HG03432 (cell line): Measurements from ENCODE around the gene SH3PXD2A.

Experiments used
- ATAC-seq: cut with Tn5 transposase; IDR thresholded peaks from one replicate; pipeline ENCODE4 v1.9.1; 2021; ENCODE audit warnings: mild to moderate bottlenecking, moderate library complexity; ENCODE audit not compliant: unreplicated experiment

The SH3PXD2A gene

DNA sequence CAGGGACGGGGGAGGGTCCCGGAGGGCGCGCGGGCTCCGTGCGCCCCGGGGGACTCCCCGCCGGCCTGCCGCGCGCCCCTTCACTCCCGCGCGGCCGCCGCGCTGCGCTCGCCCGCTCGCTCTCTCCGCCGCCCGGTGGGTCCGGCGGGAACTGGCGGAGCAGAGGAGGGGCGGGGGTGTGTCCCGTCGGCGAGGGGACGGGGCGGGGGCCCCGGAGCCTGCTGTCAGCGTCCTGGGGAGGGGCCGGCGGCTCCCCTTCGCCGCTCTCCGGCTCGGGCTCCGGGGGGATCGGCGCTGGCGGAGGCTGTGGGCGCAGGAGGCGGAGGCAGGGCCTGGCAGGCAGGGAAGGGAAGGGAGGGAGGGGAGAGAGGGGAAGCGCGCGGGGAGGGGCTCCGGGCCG is at the start of gene SH3PXD2A:
SH3PXD2A (minus strand) TSS at position 153 of the 400 bp plus-strand sequence. CDS start 310 bp downstream, outside the sequence.
- no peak for ATAC-seq

DNA sequence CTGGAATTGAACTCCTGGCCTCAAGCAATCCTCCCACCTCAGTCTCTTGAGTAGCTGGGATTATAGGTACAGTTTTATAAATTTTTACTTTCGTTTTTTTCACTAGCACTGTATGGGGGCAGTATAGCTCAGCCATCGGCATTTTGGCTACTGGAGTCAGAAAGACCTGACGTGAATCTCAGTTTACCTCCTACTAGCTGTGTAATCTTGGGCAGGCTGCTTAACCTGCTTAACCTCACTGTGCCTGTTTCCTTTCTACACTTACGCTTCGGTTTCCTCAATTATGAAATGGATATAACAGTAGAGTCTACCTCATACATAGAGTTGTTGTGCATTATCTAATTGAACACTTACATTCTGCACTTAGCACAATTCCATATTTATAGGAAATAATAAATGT is 45.9 kb upstream of the SH3PXD2A start:
- ATAC-seq = no peak

DNA sequence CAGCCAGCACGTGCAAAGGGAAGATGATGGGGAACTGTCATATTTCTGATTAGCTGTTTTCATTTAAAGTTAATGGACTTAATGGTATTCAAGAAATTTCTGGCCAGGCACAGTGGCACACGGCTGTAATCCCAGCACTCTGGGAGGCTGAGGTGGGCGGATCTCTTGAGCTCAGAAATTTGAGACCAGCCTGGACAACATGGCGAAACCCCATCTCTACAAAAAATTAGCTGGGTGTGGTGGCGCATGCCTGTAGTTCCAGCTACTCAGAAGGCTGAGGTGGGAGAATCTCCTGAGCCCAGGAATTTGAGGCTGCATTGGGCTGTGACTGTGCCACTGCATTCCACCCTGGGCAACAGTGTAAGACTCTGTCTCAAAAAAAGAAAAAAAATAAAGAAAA is 43.9 kb upstream of the SH3PXD2A start:
- ATAC-seq = no peak

GRCh38 chr10:103897241-103897774 is 41.9 kb upstream of the SH3PXD2A start:
- no peak for ATAC-seq

DNA sequence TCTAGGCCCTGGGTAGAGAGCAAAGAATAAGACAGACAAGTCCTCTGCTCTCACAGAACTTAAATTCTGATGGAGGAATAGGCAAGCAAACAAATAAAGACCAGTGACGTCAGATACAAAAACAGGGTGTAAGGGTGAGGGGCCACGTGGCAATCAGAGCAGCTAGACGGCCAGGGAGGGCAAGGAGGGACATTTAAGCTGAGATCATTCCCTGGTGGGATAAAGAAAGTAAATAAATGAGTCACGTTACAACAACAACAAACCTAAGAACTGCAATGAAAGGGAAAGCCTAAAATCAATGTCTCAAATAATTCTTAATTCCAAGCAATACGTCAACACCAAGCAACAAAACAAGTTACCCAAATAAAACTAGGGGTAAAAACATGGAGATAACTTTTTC is 40.8 kb upstream of the SH3PXD2A start:
- ATAC-seq = no peak

GRCh38 chr10:103895411-103896186 is 40.2 kb upstream of the SH3PXD2A start:
- ATAC-seq = no peak

GRCh38 chr10:103894441-103894864 is 39.1 kb upstream of the SH3PXD2A start:
- no peak for ATAC-seq

GRCh38 chr10:103893817-103894216 is 38.4 kb upstream of the SH3PXD2A start:
- ATAC-seq = no peak

DNA sequence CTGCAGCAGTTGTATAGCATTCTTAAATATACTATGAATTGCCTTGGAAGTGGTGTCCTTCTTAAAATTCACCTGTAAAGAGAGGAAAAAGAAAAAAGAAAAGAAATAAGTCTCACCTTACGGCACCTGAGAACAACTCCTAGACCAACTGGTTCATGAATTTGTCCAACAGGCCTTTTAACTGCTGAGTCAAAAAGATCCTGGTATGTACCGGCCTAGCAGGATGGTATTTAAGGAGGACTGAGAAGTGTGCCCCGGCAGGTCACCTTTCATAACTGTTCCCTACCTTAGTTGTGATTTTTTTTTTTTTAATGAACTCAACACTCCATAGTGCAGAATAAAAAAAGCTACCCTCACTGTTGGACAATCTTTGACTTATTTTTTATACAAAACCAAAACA is 36.8 kb upstream of the SH3PXD2A start:
- no peak for ATAC-seq

DNA sequence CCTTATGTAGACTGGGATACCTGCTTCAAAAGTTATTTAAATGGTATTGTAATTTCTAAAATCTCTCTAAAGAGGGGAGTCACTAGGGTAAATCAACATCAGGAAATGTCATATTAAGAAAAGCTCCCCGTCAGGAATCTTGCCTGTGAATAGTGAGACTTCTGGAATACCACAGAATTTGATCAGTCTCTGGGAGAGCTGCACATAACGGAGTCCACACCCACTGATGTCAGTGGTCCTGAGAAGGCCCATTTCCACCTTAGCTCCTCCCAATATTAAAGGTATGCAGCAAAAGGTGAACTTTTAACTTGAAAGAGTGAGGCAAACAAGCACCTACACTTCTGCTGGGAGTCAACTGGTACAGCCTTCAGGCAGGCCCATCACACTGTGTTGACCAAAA is 35.3 kb upstream of the SH3PXD2A start:
- no peak for ATAC-seq

DNA sequence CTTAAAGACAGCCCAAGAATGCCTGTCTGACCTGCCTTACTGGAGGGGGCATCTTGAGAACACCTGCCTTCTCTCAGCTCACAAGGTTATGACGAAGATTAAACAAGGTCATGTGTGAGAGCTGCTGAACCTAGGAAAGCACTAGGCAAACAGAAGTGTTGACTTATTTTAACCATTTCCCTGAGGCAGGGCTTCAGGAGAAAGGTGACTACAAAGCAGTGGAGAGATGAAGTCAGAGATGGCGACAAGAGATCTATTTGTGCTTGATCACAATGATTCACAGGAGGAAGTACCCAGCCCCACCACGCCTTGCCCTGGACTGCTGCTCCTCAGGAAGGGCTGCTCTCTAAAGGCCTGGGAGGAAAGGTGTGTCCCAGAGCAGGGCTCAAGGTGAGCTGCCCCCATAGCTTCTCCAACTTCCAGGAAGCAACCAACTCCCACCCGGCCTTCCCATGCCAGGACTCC is 34.9 kb upstream of the SH3PXD2A start:
- ATAC-seq = no peak

GRCh38 chr10:103889121-103889720 is 33.8 kb upstream of the SH3PXD2A start:
- ATAC-seq = no peak

GRCh38 chr10:103888113-103888841 is 32.9 kb upstream of the SH3PXD2A start:
- ATAC-seq = no peak

DNA sequence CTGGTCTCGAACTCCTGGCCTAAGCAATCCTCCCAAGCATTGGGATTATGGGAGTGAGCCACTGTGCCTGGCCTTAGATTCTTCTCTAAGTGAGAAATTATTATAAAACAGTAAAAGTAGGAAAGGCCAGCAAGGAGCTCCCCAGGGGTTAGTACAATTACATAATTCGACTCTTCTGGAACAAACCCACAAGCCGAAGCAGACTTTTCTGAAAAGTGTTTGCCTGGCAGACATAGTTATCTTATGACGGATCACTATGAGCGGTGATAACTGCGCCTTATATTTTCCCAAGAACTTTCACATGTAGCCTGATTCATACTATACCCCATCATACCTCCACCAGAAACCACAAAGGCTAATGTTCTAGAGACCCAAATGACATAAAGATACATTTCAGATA is 30.2 kb upstream of the SH3PXD2A start:
- no peak for ATAC-seq

DNA sequence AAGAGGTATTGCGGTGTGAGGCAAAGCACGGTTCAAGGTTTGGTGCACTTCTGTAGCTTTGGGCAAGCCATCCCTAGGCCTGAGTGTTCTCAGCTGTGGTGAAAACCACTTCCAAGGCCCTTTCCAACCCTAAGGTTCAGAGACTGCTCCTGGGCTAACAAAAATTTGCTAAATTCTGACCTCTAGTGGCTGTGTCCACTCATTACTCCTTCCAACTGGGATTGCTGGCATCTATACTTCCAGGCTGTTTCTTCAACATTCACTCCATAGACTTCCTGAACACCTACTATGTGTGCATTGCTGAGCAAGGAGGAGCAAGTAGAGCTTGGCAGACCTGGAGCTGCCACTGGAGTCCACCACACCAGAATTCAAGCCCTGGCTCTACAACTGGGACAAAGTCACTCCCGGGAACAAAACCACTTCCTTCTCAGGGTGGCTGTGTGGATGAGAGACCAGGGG is 29.3 kb upstream of the SH3PXD2A start:
- ATAC-seq = no peak

DNA sequence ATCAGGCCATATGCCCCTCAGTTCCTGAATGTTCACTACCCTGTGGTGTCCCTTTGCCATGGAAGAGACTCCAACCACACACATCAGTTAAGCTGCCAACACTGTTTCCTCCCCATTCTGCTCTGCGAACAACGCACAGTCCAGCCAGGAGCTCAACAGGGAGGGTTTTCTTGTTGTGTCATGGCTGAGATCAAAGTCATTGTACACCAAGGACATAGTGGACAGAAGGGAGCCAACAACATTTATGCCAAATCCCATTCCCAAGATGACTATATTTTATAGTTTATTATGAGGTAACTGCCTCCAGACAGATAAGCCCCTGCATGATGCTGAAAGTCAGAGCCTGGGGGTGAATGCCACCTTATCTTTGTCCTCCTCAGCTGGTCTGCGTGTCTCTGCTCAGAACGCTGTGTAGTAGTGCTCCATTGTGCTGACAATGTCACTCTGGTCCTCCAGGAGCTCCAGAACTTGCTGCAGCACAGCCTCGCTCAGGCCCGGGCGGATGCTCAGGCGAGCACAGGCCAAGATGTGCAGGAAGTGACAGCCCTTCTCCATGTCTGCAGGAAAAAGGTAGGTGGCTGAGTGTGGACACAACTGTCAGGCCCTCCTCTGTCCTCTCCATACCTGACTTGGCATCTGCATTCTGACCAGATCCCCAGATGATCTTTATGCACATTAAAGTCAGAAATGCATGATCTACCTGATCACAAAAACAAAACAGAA is 27.1 kb upstream of the SH3PXD2A start:
- ATAC-seq = no peak

GRCh38 chr10:103881416-103882284 is 26.3 kb upstream of the SH3PXD2A start:
- ATAC-seq = no peak

DNA sequence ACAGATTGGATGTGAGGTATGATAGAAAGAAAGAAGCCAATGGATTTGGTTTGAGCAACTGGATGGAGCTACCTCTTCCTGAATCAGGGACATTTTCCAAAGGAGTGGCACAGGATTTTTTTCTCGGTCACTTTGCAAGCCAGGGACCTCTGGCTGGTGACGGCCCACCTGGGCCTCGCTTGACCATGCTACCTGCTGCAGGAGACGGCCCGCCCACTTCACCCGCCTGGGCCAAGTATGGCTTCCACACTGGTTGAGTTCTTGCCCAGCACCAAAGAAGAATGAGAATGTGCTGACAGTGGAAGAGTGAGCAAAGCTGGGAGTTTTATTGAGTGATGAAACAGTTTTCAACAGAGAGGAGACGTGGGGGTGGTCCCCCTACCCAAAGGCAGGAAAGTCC is 24.5 kb upstream of the SH3PXD2A start:
- no peak for ATAC-seq

DNA sequence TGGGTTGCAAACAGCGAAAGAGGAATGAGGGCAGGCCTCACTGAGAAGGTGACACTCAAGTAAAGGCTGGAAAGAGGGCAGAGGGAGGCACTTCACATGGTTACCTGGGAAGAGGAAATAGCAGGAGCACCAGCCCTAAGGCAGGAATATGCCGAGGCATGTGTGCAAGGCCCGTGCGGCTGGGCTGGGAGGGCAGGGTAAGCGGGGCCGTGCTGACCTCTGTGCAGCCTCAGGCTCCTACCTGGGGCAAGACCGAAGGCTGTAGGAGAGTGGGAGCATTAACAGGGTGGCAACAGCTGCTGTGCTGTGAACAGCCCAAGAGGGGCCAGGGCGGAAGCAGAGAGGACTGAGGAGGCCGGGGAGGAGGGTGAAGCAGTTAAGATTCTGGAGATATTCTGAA is 24.0 kb upstream of the SH3PXD2A start:
- no peak for ATAC-seq

- no peak for ATAC-seq
Measured at GRCh38 chr10:103877861-103878260, 22.5 kb upstream of the SH3PXD2A start.
